Measurements from ENCODE around the gene RNF223. TPM values are rescaled to one million over a fixed set of nuclear protein-coding genes. Genes with fewer than 3 reads are reported as not detected.

RNF223 gene
- total RNA-seq, 1 donor from 2014 or later, result 1.2 TPM

GRCh38 chr1:1092894-1093609, 18.9 kb upstream of the RNF223 start:
- Mint-ChIP-seq H3K9me3 (no peaks in the 10 kb centered on the region), H3K4me1 (ENCODE audit: unreplicated experiment) (no peaks in the 10 kb centered on the region), H3K27ac (no peak overlapping the region), H3K4me3 (no peak overlapping the region), H3K27me3 (no peaks in the 10 kb centered on the region), H3K36me3 (peaks cover 4% of the 10 kb centered on the region)
- peak; percentile 58 for DNase-seq (ENCODE audit: extremely low spot score, unreplicated experiment)
- TF ChIP-seq CTCF (conservative IDR thresholded peaks at IDR 0.05), result no peak

- TF ChIP-seq CTCF (conservative IDR thresholded peaks at IDR 0.05), result no peak
Observed at GRCh38 chr1:1092149-1092855, 18.2 kb upstream of the RNF223 start.

GRCh38 chr1:1091344-1092148, 17.4 kb upstream of the RNF223 start:
- peak; percentile 60 for DNase-seq (ENCODE audit: extremely low spot score, unreplicated experiment)
- Mint-ChIP-seq H3K4me1 (ENCODE audit: unreplicated experiment) (no peaks in the 10 kb centered on the region), H3K4me3 (no peak overlapping the region), H3K36me3 (peaks cover 4% of the 10 kb centered on the region), H3K27ac (no peak overlapping the region), H3K27me3 (no peaks in the 10 kb centered on the region), H3K9me3 (no peaks in the 10 kb centered on the region)
- no peak for TF ChIP-seq CTCF (conservative IDR thresholded peaks at IDR 0.05)

More at GRCh38 chr1:1092149-1092855, 18.2 kb upstream of the RNF223 start:
- no peaks in the 10 kb centered on the region for H3K27me3 Mint-ChIP-seq
- no peaks in the 10 kb centered on the region for H3K4me1 Mint-ChIP-seq (ENCODE audit: unreplicated experiment)
- H3K27ac Mint-ChIP-seq, result no peak overlapping the region
- H3K36me3 Mint-ChIP-seq, result peaks cover 4% of the 10 kb centered on the region
- DNase-seq (ENCODE audit: extremely low spot score, unreplicated experiment), result peak; percentile 74
- no peak overlapping the region for H3K4me3 Mint-ChIP-seq
- H3K9me3 Mint-ChIP-seq, result no peaks in the 10 kb centered on the region

GRCh38 chr1:1090424-1091343, 16.6 kb upstream of the RNF223 start:
- peaks cover 3% of the 10 kb centered on the region for H3K36me3 Mint-ChIP-seq
- no peaks in the 10 kb centered on the region for H3K9me3 Mint-ChIP-seq
- H3K4me1 Mint-ChIP-seq (ENCODE audit: unreplicated experiment), result no peaks in the 10 kb centered on the region
- no peaks in the 10 kb centered on the region for H3K27me3 Mint-ChIP-seq
- H3K4me3 Mint-ChIP-seq, result no peak overlapping the region
- no peak for TF ChIP-seq CTCF (conservative IDR thresholded peaks at IDR 0.05)
- H3K27ac Mint-ChIP-seq, result no peak overlapping the region
- peak; percentile 67 for DNase-seq (ENCODE audit: extremely low spot score, unreplicated experiment)

Measured in type B pancreatic cell (in vitro differentiated cells).